Left renal pelvis (tissue), 4 donors: ENCODE results near the gene MAP2K7. TPM values are rescaled to one million over a fixed set of nuclear protein-coding genes. Genes with fewer than 3 reads are reported as not detected.
"Not testable (repeated sequence)": the region's sequence is repeated elsewhere in the genome, so short reads cannot be mapped to it uniquely, and the experiment has no call there.

ENCODE experiments used
- DNase-seq, 4 donors: peaks; one replicate each; pipeline ENCODE4 v3.0.0-alpha.2; 2013; ENCODE audit warnings: low read depth in 4 of 4, low spot score in 3 of 4
- polyA plus RNA-seq, 4 donors: library from polyadenylated mRNA; unstranded; fragments of 120-200 nt; gene quantifications; one replicate each; pipeline ENCODE4 v1.2.1, GENCODE V29; 2013; ENCODE audit not compliant: insufficient read length in 4 of 4

The MAP2K7 gene
- polyA plus RNA-seq, 4 donors, result 20.8 to 41.9 (median 24.8) TPM

- no peak for DNase-seq
Measured at GRCh38 chr19:7927605-7928333, 24.1 kb downstream of the MAP2K7 start.

DNA sequence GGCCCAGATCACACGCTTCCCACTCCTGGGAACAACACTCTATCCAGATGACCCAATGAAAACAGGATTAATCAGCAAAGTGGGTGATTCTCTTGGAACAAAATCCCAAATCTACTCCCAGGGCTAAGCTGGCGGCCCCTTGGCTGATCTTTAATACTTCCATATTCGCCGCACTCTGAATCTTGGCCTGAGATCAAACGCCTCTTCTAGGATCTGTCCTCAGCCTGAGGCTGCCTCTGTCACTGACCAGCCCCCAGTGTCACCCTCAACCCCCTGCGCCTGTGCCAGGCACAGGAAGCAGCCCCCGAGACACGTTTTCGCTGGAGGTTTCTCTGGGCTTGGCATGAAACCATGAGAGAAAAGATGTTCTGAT is 24.6 kb downstream of the MAP2K7 start:
- no peak for DNase-seq

DNA sequence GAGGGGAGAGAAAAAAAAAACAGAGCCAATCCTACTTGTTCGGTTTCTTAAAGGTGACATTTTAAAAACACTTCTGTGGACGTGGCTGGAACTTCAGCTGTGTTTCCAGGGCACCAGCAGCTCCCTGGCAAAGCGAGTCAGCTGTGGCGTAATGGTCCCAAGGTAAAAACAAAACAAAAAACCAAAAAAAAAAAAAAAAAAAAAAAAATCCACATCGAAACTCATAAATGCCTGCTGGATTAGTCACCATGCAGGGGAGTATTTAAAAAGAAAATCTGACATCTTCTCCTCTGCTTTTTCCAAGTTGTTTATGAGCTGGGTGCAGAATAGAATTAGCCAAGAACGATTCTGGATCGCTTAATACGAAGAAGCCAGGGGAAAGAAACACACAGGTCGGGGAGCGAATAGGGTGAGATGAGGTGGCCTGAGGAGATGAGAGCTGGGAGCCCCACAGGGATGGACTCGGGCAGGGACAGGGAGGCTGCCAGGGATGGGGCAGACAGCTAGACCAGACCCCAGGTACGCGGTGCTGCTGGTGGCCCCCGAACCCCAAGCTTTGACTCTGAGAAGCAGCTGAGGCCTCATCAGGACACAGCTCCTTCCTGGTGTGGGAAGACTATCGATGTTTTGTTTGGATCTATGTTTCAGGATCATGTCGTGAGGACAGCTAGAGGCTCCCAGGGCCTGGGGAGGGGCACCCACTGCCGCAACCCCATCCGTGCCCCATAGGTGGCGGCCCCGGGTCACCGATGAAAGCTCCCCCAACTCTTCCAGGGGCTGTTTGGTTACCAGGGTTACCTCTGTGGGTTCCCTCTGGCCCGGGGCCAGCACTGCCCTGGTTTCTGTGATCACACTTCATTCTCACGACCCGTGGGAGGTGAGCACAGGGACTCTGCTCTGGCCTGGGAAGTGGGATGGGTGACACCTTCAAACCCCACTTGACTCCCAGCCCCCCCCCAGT is 25.3 kb downstream of the MAP2K7 start:
- DNase-seq, result no peak

DNA sequence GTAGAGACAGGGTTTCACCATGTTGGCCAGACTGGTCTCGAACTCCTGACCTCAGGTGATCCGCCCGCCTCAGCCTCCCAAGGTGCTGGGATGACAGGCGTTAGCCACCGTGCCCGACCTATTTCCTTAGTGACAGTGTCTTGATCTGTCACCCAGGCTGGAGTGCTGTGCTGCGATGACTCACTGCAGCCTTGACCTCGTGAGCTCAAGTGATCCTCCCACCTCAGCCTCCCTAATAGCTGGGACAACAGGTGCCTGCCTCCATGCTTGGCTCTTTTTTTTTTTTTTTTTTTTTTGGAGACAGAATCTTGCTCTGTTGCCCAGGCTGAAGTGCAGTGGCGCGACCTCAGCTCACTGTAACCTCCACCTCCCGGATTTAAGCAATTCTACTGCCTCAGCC is 26.4 kb downstream of the MAP2K7 start:
- not testable (repeated sequence) for DNase-seq

- DNase-seq, result no peak
Measured at GRCh38 chr19:7930765-7931164, 27.1 kb downstream of the MAP2K7 start.

- no peak for DNase-seq
Measured at GRCh38 chr19:7931221-7932061, 27.8 kb downstream of the MAP2K7 start.

DNA sequence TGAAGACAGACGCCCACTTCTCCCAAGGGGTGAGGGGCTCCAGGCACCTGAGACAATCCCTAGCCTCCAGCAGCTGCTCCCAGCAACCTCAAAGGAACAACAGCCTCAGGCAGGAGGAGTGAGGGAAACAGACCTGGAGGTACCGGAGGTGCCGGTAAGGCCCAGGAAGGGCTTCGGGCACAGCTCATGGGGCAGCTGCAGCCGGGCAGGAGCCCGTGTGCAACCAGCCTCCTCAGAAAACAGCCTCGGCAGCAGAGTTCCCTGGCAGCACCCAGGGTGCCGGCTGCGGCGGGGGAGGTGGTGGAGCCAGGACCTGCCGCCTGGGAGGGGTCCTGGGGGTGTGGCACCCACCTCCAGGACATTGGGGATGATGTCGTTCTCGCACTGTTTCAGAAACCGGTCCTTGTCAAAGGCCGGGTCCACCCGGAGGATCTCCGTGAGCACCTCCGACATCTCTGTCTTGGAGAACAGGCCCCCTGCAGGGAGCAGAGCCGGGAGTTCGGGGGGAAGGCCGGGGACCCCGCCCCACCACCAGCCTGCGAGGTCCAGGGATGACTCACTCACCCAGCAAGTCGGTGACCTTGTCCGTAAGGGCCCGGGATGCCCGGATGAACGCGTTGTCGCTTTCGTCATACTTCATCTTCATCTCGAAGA is 28.7 kb downstream of the MAP2K7 start:
- DNase-seq, result no peak

DNA sequence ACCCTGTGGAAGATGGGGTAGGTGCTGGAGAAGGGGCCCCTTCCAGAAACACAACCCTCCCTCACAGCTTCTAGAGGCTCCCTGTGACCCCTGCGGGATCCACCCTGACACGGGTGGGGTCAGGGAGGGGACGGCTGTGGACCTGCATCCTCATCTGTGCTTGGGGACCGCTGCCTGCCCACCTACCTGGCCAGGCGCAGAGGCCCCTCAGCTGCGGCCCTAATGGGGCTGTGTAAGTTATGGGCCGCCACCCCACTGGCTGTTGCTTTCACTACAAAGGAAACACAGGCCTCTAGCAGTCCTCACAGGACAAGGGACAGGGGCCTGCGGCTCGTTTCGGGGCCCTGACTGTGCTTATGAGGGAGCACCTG is 29.2 kb downstream of the MAP2K7 start:
- no peak for DNase-seq

GRCh38 chr19:7933411-7933810 is 29.7 kb downstream of the MAP2K7 start:
- no peak for DNase-seq

DNA sequence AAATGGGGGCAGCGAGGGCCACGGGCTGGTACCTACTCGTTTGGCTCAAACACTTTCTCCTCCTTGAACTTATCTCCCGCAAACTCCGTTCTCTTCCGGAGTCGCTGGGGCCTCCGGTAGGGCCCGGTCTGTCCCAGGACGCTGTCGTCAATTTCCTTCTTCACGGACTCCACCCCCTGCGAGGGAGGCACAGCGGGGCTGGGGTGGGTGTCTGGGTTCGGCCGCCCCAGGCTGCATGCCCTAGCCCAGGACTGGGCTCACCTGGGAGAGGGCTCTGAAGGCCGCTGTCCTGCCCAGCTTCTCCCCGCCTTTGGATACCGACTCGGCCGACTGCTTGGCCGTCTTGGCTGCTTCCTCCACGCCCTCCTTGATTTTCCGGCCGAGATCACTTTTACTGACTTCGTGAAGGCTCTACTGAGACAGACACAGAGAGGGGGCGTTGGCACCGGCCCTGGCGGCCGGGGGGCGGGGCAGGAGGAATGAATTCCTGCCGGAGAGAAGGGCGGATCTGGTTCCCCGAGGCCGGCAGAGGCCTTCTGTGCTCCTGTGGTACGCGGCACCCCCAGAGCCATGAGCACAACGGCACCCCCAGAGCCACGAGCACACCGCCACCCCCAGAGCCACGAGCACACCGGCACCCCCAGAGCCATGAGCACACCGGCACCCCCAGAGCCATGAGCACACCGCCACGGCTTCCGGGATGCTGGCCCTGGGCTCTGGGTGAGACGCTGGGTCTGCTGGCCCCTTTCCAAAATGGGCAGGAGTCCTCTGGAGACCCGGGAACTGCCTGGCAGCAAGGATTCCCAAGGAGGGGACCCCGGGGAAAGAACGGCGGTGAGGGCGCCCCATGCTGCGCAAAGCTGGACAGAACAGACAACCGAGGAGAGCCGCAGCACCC is 30.4 kb downstream of the MAP2K7 start:
- DNase-seq, result no peak

DNA sequence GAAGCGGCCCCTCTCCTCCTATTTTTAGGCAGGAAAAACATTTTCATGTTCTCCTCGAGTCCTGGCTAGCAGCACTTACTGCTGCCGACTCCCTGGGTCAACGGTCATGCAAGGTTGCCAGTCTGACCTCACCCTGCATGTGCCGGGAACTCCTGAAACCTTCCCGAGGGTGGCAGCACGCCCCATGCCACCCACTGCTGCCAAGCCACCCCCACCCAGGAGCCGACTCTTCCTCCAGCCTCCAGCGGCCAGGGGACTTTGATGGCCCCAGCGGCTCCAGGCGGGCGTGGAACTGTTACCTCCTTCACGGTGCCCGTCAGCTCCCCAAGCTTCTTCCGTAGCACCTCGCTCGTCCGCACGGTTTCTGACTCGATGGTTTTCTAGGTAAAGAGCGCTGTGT is 31.1 kb downstream of the MAP2K7 start:
- no peak for DNase-seq

- no peak for DNase-seq
Measured at GRCh38 chr19:7940841-7941240, 37.2 kb downstream of the MAP2K7 start.

DNA sequence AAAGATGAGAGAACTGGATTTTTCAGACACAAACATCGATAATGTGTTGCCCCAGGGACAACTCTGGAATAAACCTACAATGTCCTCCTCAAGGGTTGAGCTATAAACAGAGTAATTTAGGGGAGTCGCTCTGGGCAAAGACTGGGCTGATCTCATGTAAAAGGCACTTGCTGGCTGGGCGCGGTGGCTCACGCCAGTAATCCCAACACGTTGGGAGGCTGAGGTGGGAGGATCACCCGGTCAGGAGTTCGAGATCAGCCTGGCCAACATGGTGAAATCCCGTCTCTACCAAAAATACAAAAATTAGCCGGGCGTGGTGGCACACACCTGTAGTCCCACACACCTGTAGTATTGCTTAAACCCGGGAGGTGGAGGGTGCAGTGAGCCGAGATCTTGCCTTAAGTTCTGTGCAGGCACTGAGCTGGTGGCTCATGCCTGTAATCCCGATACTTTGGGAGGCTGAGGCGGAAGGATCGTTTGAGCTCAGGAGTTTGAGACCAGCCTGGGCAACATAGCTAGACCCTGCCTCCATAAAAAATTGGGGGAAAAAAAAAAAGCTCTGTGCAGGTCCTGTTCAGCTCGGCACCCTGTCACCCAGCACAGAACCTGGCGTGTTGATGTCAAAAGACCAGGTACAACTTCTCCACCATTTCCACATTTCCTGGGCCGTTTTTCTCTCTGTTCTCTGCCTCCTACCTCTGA is 38.4 kb downstream of the MAP2K7 start:
- DNase-seq, result no peak

- DNase-seq, result no peak
Measured at GRCh38 chr19:7942981-7943443, 39.3 kb downstream of the MAP2K7 start.

GRCh38 chr19:7943444-7944176 is 39.9 kb downstream of the MAP2K7 start, which contains the start of gene TIMM44:
TIMM44 (minus strand) TSS chr19:7943666; CDS start chr19:7943651, 15 bp downstream.
- peak; percentile 95 to 99 (median 98) for DNase-seq

DNA sequence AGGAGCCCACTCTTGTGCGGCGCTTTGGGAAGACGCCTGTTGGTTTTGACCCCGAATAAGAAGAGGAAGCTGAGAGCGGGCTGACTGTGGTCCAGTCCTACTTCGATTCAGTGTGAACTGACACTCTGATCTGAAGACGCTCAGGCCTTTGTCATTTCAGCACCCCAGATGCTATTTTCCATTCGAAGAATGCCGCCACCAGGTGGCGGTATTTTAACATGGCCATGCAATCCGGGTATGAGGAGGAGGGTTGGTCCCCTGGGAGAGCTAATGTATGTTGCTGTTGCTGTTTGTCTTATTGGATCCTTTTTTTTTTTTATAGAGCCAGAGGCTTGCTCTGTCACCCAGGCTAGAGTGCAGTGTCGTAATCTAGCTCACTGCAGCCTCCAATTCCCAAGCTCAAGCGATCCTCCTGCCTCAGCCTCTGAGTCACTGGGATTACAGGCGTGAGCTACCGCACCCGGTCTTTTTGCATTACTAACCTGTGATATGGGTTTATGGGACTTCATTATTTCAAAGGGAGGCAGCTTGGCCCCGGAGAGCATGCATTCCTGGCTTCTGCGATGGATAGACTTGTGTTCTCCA is 40.6 kb downstream of the MAP2K7 start:
- peak; percentile 81 to 89 (median 86) for DNase-seq

DNA sequence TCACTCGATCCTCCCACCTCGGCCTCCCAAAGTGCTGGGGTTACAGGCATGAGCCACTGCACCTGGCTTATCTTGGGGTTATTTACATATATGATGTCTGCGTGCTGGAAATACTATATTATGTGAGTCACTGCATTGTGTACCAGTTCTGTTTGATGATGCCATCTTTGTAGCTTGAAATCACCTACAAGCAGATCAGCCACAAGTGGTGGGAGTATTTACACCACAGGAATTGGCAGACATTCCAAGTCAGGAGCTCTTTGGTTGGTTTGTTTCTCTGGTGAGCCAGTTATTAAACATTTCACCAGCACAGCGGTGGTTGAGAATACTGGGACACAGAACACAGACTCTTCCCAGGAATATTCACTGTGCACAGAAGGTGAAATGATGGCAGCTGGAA is 44.3 kb downstream of the MAP2K7 start:
- DNase-seq, result no peak

- DNase-seq, result no peak
Measured at GRCh38 chr19:7953060-7953459, 49.4 kb downstream of the MAP2K7 start.
